Measurements from ENCODE around the gene MS4A13.

- TF ChIP-seq CTCF (conservative IDR thresholded peaks at IDR 0.05; ENCODE audit: low read length), result no peak
- TF ChIP-seq EZH2phosphoT487 (IDR thresholded peaks at IDR 0.05; ENCODE audit: borderline replicate concordance), result no peak
Observed at GRCh38 chr11:60492488-60493009, 22.6 kb upstream of the MS4A13 start, which contains the start of gene MS4A12.

Measured in Loucy (cell line).